Sigmoid colon (tissue), 3 donors: ENCODE data around the gene NTN1.

Experiments
- POLR2A ChIP-seq, 2 donors: fragments of 450-650 bp; IDR thresholded peaks; one replicate each; pipeline ENCODE4 v1.6.1; 2016; ENCODE audit warnings: antibody characterized with exemption in 2 of 2, mild to moderate bottlenecking in 2 of 2, moderate library complexity in 2 of 2
- TF ChIP-seq, protein P1 (sequence below), 4 experiments: fragments of 450-650 bp in 3 of 4; fragments of 200-600 bp in 1 of 4; IDR thresholded peaks; one replicate each; pipeline ENCODE4 v1.5.1; 2016 to 2019; ENCODE audit warnings: antibody characterized with exemption in 4 of 4, mild to moderate bottlenecking in 3 of 4, moderate library complexity in 2 of 4

DNA sequence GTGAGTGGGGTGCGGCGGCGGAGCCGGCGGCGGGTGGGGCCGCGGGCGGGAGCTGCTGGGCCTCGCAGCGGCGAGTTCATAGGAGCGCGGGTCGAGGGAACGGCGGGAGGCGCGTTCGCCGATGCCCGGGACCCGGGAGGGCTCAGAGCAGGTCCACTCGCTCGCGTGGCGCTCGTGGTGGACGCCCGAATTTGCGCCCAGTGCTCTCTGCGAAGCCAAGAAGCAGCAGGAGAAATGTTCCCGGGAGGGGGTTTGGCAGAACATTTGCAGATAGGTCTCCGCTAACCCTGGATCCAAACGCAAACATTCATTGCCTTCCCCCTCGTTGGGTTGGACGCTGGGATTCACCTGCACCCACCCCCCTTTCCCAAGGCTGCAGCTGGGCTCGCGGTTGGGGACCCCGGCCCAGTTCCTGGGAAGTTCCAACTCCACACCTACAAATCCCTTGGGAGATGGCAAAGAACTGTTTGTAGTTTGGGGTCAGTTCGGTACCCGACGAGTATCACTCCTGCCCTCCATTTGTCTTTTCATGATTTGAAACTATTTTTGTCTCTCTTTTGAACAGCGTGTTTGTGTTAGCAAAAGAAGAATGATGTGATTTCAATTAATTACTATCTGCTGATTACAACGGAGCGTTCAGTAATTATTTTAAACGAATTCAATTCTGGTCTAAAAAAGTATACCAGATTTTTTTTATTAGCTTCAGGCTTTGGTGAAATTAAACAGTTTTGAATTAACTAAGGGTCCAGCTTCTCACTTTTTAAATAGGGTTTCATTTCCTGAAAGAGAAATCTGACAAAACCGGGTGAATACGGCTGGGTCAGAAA, 2.3 kb downstream of the NTN1 start:
- TF ChIP-seq POLR2A (IDR thresholded peaks at IDR 0.05): no peak
- TF ChIP-seq, protein P1, sequence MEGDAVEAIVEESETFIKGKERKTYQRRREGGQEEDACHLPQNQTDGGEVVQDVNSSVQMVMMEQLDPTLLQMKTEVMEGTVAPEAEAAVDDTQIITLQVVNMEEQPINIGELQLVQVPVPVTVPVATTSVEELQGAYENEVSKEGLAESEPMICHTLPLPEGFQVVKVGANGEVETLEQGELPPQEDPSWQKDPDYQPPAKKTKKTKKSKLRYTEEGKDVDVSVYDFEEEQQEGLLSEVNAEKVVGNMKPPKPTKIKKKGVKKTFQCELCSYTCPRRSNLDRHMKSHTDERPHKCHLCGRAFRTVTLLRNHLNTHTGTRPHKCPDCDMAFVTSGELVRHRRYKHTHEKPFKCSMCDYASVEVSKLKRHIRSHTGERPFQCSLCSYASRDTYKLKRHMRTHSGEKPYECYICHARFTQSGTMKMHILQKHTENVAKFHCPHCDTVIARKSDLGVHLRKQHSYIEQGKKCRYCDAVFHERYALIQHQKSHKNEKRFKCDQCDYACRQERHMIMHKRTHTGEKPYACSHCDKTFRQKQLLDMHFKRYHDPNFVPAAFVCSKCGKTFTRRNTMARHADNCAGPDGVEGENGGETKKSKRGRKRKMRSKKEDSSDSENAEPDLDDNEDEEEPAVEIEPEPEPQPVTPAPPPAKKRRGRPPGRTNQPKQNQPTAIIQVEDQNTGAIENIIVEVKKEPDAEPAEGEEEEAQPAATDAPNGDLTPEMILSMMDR (IDR thresholded peaks at IDR 0.05): no peak
